ENCODE data around the gene WNT4. TPM values are rescaled to one million over a fixed set of nuclear protein-coding genes. Genes with fewer than 3 reads are reported as not detected.

WNT4 gene
- total and polyA plus RNA-seq, 2 of the 8 experiments (the other 6 are each of a cell fraction or from before 2014, with no cell fraction given), result 1.3 to 6.6 TPM

DNA sequence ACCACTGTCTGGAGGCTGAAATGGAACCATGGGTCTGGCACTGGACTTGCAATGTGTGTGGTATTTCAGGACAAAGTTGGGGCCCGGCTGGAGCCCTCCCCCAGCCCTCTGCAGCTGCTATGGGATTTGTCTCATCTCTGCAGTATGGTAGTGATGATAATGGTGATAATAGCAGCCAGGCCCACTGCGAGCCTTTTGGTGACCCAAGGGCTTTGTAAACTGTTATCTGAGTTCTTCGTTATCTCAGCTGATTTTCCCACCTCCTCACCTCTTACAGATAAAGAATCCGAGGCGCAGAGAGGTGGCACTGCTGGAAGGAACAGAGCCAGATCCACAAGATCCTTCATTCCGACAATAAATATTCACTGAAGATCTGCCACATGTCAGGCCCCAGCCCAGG, 11.7 kb upstream of the WNT4 start:
- H3K9ac ChIP-seq (replicated peaks in 1 of 4; ENCODE audit: extremely low read depth in 1 of 4, low read depth in 3 of 4, low read length in 3 of 4), result no peak overlapping the region
- H3K4ac ChIP-seq (replicated peaks; ENCODE audit: insufficient read length, low read depth, low read length), result no peak overlapping the region

More for the DNA sequence above, 11.7 kb upstream of the WNT4 start:
- TF ChIP-seq FOSL1 (IDR thresholded peaks at IDR 0.05; ENCODE audit: insufficient read depth, low read depth, low read length) (no peak), HDAC2 (IDR thresholded peaks at IDR 0.05; ENCODE audit: borderline replicate concordance in 1 of 2, low read depth in 2 of 2, low read length in 2 of 2) (no peak), CHD1 (IDR thresholded peaks at IDR 0.05; ENCODE audit: low read depth, low read length) (no peak), POLR2AphosphoS5 (IDR thresholded peaks at IDR 0.05; ENCODE audit: low read depth, low read length) (no peak), TCF12 (IDR thresholded peaks at IDR 0.05; ENCODE audit: low read depth, low read length) (no peak), SIRT6 (IDR thresholded peaks at IDR 0.05; ENCODE audit: low read length) (no peak), POLR2A (IDR thresholded peaks at IDR 0.05; ENCODE audit: control extremely low read depth in 1 of 2, low read depth in 2 of 2, low read length in 2 of 2) (no peak), EGR1 (IDR thresholded peaks at IDR 0.05; ENCODE audit: borderline replicate concordance, low read depth, low read length) (no peak), CTBP2 (IDR thresholded peaks at IDR 0.05; ENCODE audit: borderline replicate concordance, insufficient read depth, insufficient read length, low read length) (no peak), JUN (IDR thresholded peaks at IDR 0.05; ENCODE audit: low read depth, low read length) (no peak), SIX5 (IDR thresholded peaks at IDR 0.05; ENCODE audit: low read depth, low read length) (no peak), NRF1 (IDR thresholded peaks at IDR 0.05; ENCODE audit: low read depth, low read length) (no peak), GTF2F1 (IDR thresholded peaks at IDR 0.05; ENCODE audit: borderline replicate concordance, low read depth, low read length) (no peak)
- Histone ChIP-seq H3K14ac (ENCODE audit: insufficient read length) (no peak overlapping the region), H2BK12ac (ENCODE audit: low read depth, low read length) (no peak overlapping the region), H3K4me2 (ENCODE audit: insufficient read depth in 1 of 2, low read depth in 2 of 2, low read length in 2 of 2) (no peak overlapping the region), H4K20me1 (replicated peaks in 1 of 2; ENCODE audit: control insufficient read depth in 1 of 2, insufficient read depth in 2 of 2, low read length in 2 of 2) (no peaks in the 10 kb centered on the region), H4K8ac (ENCODE audit: extremely low read depth, insufficient read depth, low read length) (no peak overlapping the region), H3K79me1 (ENCODE audit: low read depth, low read length) (no peaks in the 10 kb centered on the region), H3K27ac (ENCODE audit: low read depth, low read length) (no peak overlapping the region), H3K56ac (replicated peaks; ENCODE audit: insufficient read length, low read depth, low read length) (no peak overlapping the region), H2BK5ac (ENCODE audit: low read depth, low read length) (no peak overlapping the region), H4K91ac (replicated peaks; ENCODE audit: insufficient read length, low read length) (no peak overlapping the region), H3K4me1 (replicated peaks in 1 of 4; ENCODE audit: control insufficient read depth in 3 of 4, insufficient read depth in 4 of 4, low read length in 3 of 4) (no peaks in the 10 kb centered on the region), H3K36me3 (ENCODE audit: control insufficient read depth in 2 of 4, insufficient read depth in 4 of 4, low read length in 3 of 4) (no peaks in the 10 kb centered on the region), H4K5ac (ENCODE audit: insufficient read length, low read depth, low read length) (no peak overlapping the region), H2AFZ (ENCODE audit: low read length) (no peak overlapping the region), H3K23ac (ENCODE audit: insufficient read length) (no peak overlapping the region), H3K79me2 (ENCODE audit: control insufficient read depth in 1 of 2, insufficient read depth in 2 of 2, low read length in 2 of 2) (no peaks in the 10 kb centered on the region), H3K4me3 (ENCODE audit: extremely low read depth in 1 of 4, insufficient read depth in 2 of 4, low read depth in 3 of 4, low read length in 4 of 4) (no peak overlapping the region), H2BK20ac (ENCODE audit: low read length) (no peak overlapping the region), H2AK5ac (ENCODE audit: low read depth, low read length) (no peak overlapping the region), H3K9me3 (ENCODE audit: insufficient read depth in 2 of 2, low read depth in 1 of 2, low read length in 1 of 2) (no peaks in the 10 kb centered on the region), H3K23me2 (ENCODE audit: low read depth, low read length) (no peaks in the 10 kb centered on the region), H3K27me3 (replicated peaks in 1 of 4; ENCODE audit: control insufficient read depth in 3 of 4, extremely low read depth in 1 of 4, insufficient read depth in 3 of 4, low read length in 3 of 4) (no peaks in the 10 kb centered on the region; a peak in 1 of 7 replicates), H3K18ac (ENCODE audit: extremely low read depth, low read length) (no peak overlapping the region), H2BK15ac (ENCODE audit: low read length) (no peak overlapping the region), H2BK120ac (replicated peaks; ENCODE audit: low read depth, low read length) (no peak overlapping the region)
- 91% methylated on average over 6 of the region's 6 CpGs; no CpG with 5 or more reads in 1 of the 2 experiments for WGBS, 2 experiments (ENCODE audit: extremely low coverage in 1 of 2, insufficient coverage in 1 of 2, insufficient read length in 1 of 2, insufficient replicate concordance in 2 of 2, low coverage in 1 of 2, low lambda C conversion rate in 2 of 2, missing lambda C conversion rate in 1 of 2)
- CTCF ChIA-PET (ENCODE audit: partially characterized antibody), result interaction anchor here (1.9 kb wide), 1 partner anchor 255 kb away, joined by 4 read pairs; no protein-coding TSS in a partner anchor
- POLR2A ChIA-PET (ENCODE audit: partially characterized antibody), result no interaction called here
- FAIRE-seq (no peak), DNase-seq (ENCODE audit: low read depth in 1 of 2, low spot score in 2 of 2) (no peak)
